Upper lobe of left lung (tissue), 4 donors: ENCODE results near the gene ELANE.

Experiments used
- CTCF ChIP-seq, 6 experiments: fragments of 450-650 bp in 4 of 6; fragments of 200-600 bp in 2 of 6; sonication (generic) in 2 of 6; IDR thresholded peaks; one replicate each; pipeline ENCODE4 v1.5.1; 2016 to 2019; ENCODE audit warnings: antibody characterized with exemption in 6 of 6
- EP300 ChIP-seq, 4 donors: sonication (generic); formaldehyde crosslinking; IDR thresholded peaks; one replicate each; pipeline ENCODE4 v1.5.1; 2017; ENCODE audit warnings: antibody characterized with exemption in 4 of 4, control low read depth in 2 of 4
- POLR2A ChIP-seq, 4 donors: fragments of 450-650 bp; IDR thresholded peaks; one replicate each; pipeline ENCODE4 v1.5.1; 2016 to 2017; ENCODE audit warnings: antibody characterized with exemption in 4 of 4, mild to moderate bottlenecking in 2 of 4
- POLR2AphosphoS5 ChIP-seq, 2 donors: sonication (generic); formaldehyde crosslinking; IDR thresholded peaks; one replicate each; pipeline ENCODE4 v1.5.1; 2017; ENCODE audit warnings: antibody characterized with exemption in 2 of 2

- no peak for TF ChIP-seq CTCF (IDR thresholded peaks at IDR 0.05)
- no peak for TF ChIP-seq POLR2A (IDR thresholded peaks at IDR 0.05)
- TF ChIP-seq POLR2AphosphoS5 (IDR thresholded peaks at IDR 0.05): no peak
- TF ChIP-seq EP300 (IDR thresholded peaks at IDR 0.05): no peak
Observed at GRCh38 chr19:879711-880438, 27.8 kb downstream of the ELANE start.
